K562 (cell line): Measurements from ENCODE around the gene CCDC88C. TPM values are rescaled to one million over a fixed set of nuclear protein-coding genes. Genes with fewer than 3 reads are reported as not detected.

Source experiments
- BCOR ChIP-seq: fragments of 450-650 bp; IDR thresholded peaks from 2 replicates; pipeline ENCODE4 v1.6.1; 2016
- BMI1 ChIP-seq: fragments of 150-350 bp; IDR thresholded peaks from 2 replicates; pipeline ENCODE4 v1.6.1; 2014; ENCODE audit warnings: low read length
- E2F3 ChIP-seq: fragments of 250-450 bp; sonication (Bioruptor Pico); IDR thresholded peaks from 2 replicates; pipeline ENCODE4 v1.4.0; 2020; ENCODE audit warnings: mild to moderate bottlenecking
- ETV6 ChIP-seq, 3 experiments: fragments of 150-350 bp in 1 of 3; sonication (generic) in 1 of 3; formaldehyde crosslinking in 1 of 3; IDR thresholded peaks; 2 replicates each; pipeline versions ENCODE4 v1.6.1 to v1.8.0; 2014 to 2022; ENCODE audit warnings: borderline replicate concordance in 2 of 3, low read depth in 2 of 3, antibody characterized with exemption in 1 of 3, low read length in 1 of 3, mild to moderate bottlenecking in 1 of 3, missing genetic modification reagents in 1 of 3
- FOS ChIP-seq: IDR thresholded peaks from 3 replicates; pipeline ENCODE4 v1.6.1; 2011; ENCODE audit not compliant: insufficient read length; ENCODE audit errors: extremely low read depth
- GABPA ChIP-seq: fragments of 200-800 bp; sonication (Bioruptor generic); conservative IDR thresholded peaks from 2 replicates; pipeline ENCODE4 v1.6.1; 2016; ENCODE audit warnings: low read depth, missing genetic modification characterization, missing compliant biosample characterization
- KDM2B ChIP-seq: fragments of 250-450 bp; sonication (Bioruptor Pico); IDR thresholded peaks from 2 replicates; pipeline ENCODE4 v1.8.0; 2021; ENCODE audit warnings: mild to moderate bottlenecking, moderate library complexity
- KLF6 ChIP-seq: fragments of 250-450 bp; sonication (Bioruptor Pico); IDR thresholded peaks from 2 replicates; pipeline ENCODE4 v1.4.0; 2020; ENCODE audit warnings: mild to moderate bottlenecking, moderate library complexity, borderline replicate concordance
- MCM2 ChIP-seq: fragments of 450-650 bp; IDR thresholded peaks from 2 replicates; pipeline ENCODE4 v1.6.1; 2017; ENCODE audit warnings: low read depth, mild to moderate bottlenecking
- NR2F6 ChIP-seq: fragments of 450-650 bp; formaldehyde crosslinking; IDR thresholded peaks from 2 replicates; pipeline ENCODE4 v1.4.0; 2020; ENCODE audit warnings: mild to moderate bottlenecking
- PTTG1 ChIP-seq: fragments of 450-650 bp; IDR thresholded peaks from 2 replicates; pipeline ENCODE4 v1.6.1; 2016; ENCODE audit warnings: low read depth, mild to moderate bottlenecking, missing genetic modification characterization, missing compliant biosample characterization
- RBM17 ChIP-seq: fragments of 200-400 bp; formaldehyde crosslinking; IDR thresholded peaks from 2 replicates; pipeline ENCODE4 v1.6.1; 2017; ENCODE audit warnings: low read depth, mild to moderate bottlenecking, low read length, borderline replicate concordance
- RBM22 ChIP-seq: fragments of 200-400 bp; formaldehyde crosslinking; IDR thresholded peaks from 2 replicates; pipeline ENCODE4 v1.6.1; 2018; ENCODE audit warnings: low read length, low read depth; ENCODE audit not compliant: poor library complexity, severe bottlenecking
- RCOR1 ChIP-seq, 2 experiments: IDR thresholded peaks; 2 replicates each; pipeline ENCODE4 v1.6.1; 2012; ENCODE audit warnings: low read depth in 2 of 2, low read length in 2 of 2, borderline replicate concordance in 1 of 2, improper control_type of control experiment in 1 of 2
- ZBTB49 ChIP-seq: sonication (generic); formaldehyde crosslinking; IDR thresholded peaks from 2 replicates; pipeline ENCODE4 v1.8.0; 2022; ENCODE audit warnings: missing genetic modification reagents, mild to moderate bottlenecking, borderline replicate concordance
- ZBTB7A ChIP-seq: IDR thresholded peaks from 2 replicates; pipeline ENCODE4 v1.6.1; 2011; ENCODE audit warnings: low read depth, mild to moderate bottlenecking, low read length, moderate library complexity, borderline replicate concordance; ENCODE audit not compliant: control insufficient read depth
- ZNF224 ChIP-seq: sonication (generic); formaldehyde crosslinking; IDR thresholded peaks from 2 replicates; pipeline ENCODE4 v1.8.0; 2022; ENCODE audit warnings: mild to moderate bottlenecking, missing genetic modification reagents
- ZNF431 ChIP-seq: sonication (generic); formaldehyde crosslinking; IDR thresholded peaks from 2 replicates; pipeline ENCODE4 v1.8.0; 2022; ENCODE audit warnings: mild to moderate bottlenecking, missing genetic modification reagents
- ZNF764 ChIP-seq: fragments of 250-450 bp; sonication (Bioruptor Pico); IDR thresholded peaks from 2 replicates; pipeline ENCODE4 v1.4.0; 2020; ENCODE audit warnings: low read depth, mild to moderate bottlenecking, moderate library complexity
- polyA plus RNA-seq, 8 experiments: library from polyadenylated mRNA; depleted of rRNA in 4 of 8; stranded (reverse) in 5 of 8; unstranded in 3 of 8; fragments of >200 nt; fragmentation: Nextera tagmentation in 2 of 8; fragmentation: Illumina TruSeq in 1 of 8; extraction: Ambion mirVana in 2 of 8; extraction: Trizol in 1 of 8; gene quantifications; 2 replicates each; pipeline versions ENCODE4 v1.2.1 to v1.2.3, GENCODE V29; 2011 to 2014; ENCODE audit warnings: inconsistent platforms in 1 of 8, missing spikeins in 1 of 8
- total RNA-seq, 7 experiments: library from RNA; depleted of rRNA in 6 of 7; stranded (reverse); fragments of >200 nt in 6 of 7; fragmentation: Illumina TruSeq in 2 of 7; extraction: Trizol in 2 of 7; gene quantifications; 2 replicates each; pipeline versions ENCODE4 v1.2.1 to v1.2.3, GENCODE V29; 2011 to 2021; ENCODE audit warnings: low replicate concordance in 1 of 7
- TF ChIP-seq, protein P1 (sequence below): sonication (generic); formaldehyde crosslinking; IDR thresholded peaks from 2 replicates; pipeline ENCODE4 v1.8.0; 2022; ENCODE audit warnings: mild to moderate bottlenecking, missing genetic modification reagents
- TF ChIP-seq, protein P2 (sequence below), 3 experiments: fragments of 200-800 bp in 1 of 3; fragments of 250-450 bp in 1 of 3; fragments of 450-650 bp in 1 of 3; sonication (Bioruptor Pico) in 1 of 3; sonication (Bioruptor generic) in 1 of 3; formaldehyde crosslinking in 1 of 3; IDR thresholded peaks; 2 replicates each; pipeline versions ENCODE4 v1.6.1 to v1.8.0; 2016 to 2022; ENCODE audit warnings: mild to moderate bottlenecking in 2 of 3, missing genetic modification characterization in 2 of 3, missing compliant biosample characterization in 1 of 3, moderate library complexity in 1 of 3

The CCDC88C gene
- total and polyA plus RNA-seq, 9 of the 15 experiments (the other 6 are each of a cell fraction or from before 2014, with no cell fraction given): 0.62 to 22.5 (median 10.7) TPM

- TF ChIP-seq ZBTB7A: 0 out of 2 replicates have a peak, but pooled peaks have one; percentile 3
- no peak for TF ChIP-seq ZBTB49 (CRISPR knock-in tag)
- TF ChIP-seq ETV6 (IDR thresholded peaks at IDR 0.05; ENCODE audit: borderline replicate concordance in 1 of 2, low read depth in 2 of 2, low read length in 1 of 2): no peak
- TF ChIP-seq ETV6 (CRISPR knock-in tag; IDR thresholded peaks at IDR 0.05; ENCODE audit: borderline replicate concordance): peak; percentile 99
- no peak for TF ChIP-seq RBM17
- peak; percentile 49; the same call in 1 of the 2 replicates for TF ChIP-seq E2F3 (CRISPR knock-in tag)
- no peak for TF ChIP-seq GABPA (tag)
- TF ChIP-seq RCOR1 (IDR thresholded peaks at IDR 0.05; ENCODE audit: borderline replicate concordance in 1 of 2, low read depth in 2 of 2, low read length in 2 of 2): no peak
- TF ChIP-seq ZNF224 (CRISPR knock-in tag): peak; percentile 96
- no peak for TF ChIP-seq BMI1
- TF ChIP-seq ZNF764: no peak
- TF ChIP-seq KLF6 (CRISPR knock-in tag): no peak
- TF ChIP-seq, protein P1, sequence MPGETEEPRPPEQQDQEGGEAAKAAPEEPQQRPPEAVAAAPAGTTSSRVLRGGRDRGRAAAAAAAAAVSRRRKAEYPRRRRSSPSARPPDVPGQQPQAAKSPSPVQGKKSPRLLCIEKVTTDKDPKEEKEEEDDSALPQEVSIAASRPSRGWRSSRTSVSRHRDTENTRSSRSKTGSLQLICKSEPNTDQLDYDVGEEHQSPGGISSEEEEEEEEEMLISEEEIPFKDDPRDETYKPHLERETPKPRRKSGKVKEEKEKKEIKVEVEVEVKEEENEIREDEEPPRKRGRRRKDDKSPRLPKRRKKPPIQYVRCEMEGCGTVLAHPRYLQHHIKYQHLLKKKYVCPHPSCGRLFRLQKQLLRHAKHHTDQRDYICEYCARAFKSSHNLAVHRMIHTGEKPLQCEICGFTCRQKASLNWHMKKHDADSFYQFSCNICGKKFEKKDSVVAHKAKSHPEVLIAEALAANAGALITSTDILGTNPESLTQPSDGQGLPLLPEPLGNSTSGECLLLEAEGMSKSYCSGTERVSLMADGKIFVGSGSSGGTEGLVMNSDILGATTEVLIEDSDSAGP (CRISPR knock-in tag): no peak
- no peak for TF ChIP-seq PTTG1 (tag)
- no peak for TF ChIP-seq MCM2
- peak; percentile 95 for TF ChIP-seq ZNF431
- no peak for TF ChIP-seq NR2F6 (CRISPR knock-in tag)
- no peak for TF ChIP-seq FOS
- TF ChIP-seq, protein P2, sequence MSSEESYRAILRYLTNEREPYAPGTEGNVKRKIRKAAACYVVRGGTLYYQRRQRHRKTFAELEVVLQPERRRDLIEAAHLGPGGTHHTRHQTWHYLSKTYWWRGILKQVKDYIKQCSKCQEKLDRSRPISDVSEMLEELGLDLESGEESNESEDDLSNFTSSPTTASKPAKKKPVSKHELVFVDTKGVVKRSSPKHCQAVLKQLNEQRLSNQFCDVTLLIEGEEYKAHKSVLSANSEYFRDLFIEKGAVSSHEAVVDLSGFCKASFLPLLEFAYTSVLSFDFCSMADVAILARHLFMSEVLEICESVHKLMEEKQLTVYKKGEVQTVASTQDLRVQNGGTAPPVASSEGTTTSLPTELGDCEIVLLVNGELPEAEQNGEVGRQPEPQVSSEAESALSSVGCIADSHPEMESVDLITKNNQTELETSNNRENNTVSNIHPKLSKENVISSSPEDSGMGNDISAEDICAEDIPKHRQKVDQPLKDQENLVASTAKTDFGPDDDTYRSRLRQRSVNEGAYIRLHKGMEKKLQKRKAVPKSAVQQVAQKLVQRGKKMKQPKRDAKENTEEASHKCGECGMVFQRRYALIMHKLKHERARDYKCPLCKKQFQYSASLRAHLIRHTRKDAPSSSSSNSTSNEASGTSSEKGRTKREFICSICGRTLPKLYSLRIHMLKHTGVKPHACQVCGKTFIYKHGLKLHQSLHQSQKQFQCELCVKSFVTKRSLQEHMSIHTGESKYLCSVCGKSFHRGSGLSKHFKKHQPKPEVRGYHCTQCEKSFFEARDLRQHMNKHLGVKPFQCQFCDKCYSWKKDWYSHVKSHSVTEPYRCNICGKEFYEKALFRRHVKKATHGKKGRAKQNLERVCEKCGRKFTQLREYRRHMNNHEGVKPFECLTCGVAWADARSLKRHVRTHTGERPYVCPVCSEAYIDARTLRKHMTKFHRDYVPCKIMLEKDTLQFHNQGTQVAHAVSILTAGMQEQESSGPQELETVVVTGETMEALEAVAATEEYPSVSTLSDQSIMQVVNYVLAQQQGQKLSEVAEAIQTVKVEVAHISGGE (CRISPR knock-in tag; IDR thresholded peaks at IDR 0.05): peak in 1 of 3 experiments; percentile 45; a peak in 1 of 6 replicates
- TF ChIP-seq KDM2B (CRISPR knock-in tag): no peak
- no peak for TF ChIP-seq BCOR
- no peak for TF ChIP-seq RBM22
These were observed 365 bp upstream of the CCDC88C start (continued) for GRCh38 chr14:91417983-91418386.
